Karpas-422 (cell line): ENCODE data around the gene SCGB1D4. TPM values are rescaled to one million over a fixed set of nuclear protein-coding genes. Genes with fewer than 3 reads are reported as not detected.
"Not testable (repeated sequence)": the region's sequence is repeated elsewhere in the genome, so short reads cannot be mapped to it uniquely, and the experiment has no call there.

Experiments used
- DNase-seq: peaks from one replicate; pipeline ENCODE4 v3.0.0-alpha.2; 2015
- H2AFZ ChIP-seq: fragments of 200-600 bp; sonication (generic); 2 replicates; pipeline ENCODE4 v1.6.1; 2014; ENCODE audit warnings: antibody characterized with exemption, low read length, mixed read lengths
- H3K27ac ChIP-seq: fragments of 200-600 bp; sonication (generic); 2 replicates; pipeline ENCODE4 v1.5.1; 2014; ENCODE audit warnings: mild to moderate bottlenecking, low read length, moderate library complexity
- H3K27me3 ChIP-seq: fragments of 200-600 bp; sonication (generic); 2 replicates; pipeline ENCODE4 v1.6.1; 2014; ENCODE audit warnings: low read length, mixed read lengths
- H3K36me3 ChIP-seq: fragments of 200-600 bp; sonication (generic); 2 replicates; pipeline ENCODE4 v1.6.1; 2014; ENCODE audit warnings: low read length, mixed read lengths; ENCODE audit not compliant: insufficient read depth
- H3K4me1 ChIP-seq: fragments of 200-600 bp; sonication (generic); 2 replicates; pipeline ENCODE4 v1.6.1; 2014; ENCODE audit warnings: mild to moderate bottlenecking, low read length, mixed read lengths
- H3K4me2 ChIP-seq: fragments of 200-600 bp; sonication (generic); 2 replicates; pipeline ENCODE4 v1.6.1; 2014; ENCODE audit warnings: low read length, low read depth, mild to moderate bottlenecking; ENCODE audit not compliant: poor library complexity, severe bottlenecking
- H3K4me3 ChIP-seq: fragments of 200-600 bp; sonication (generic); 2 replicates; pipeline ENCODE4 v1.5.1; 2014; ENCODE audit warnings: mild to moderate bottlenecking, antibody characterized with exemption, low read length, mixed read lengths
- H3K79me2 ChIP-seq: fragments of 200-600 bp; sonication (generic); 2 replicates; pipeline ENCODE4 v1.6.1; 2014; ENCODE audit warnings: mild to moderate bottlenecking, low read length, mixed read lengths
- H3K9ac ChIP-seq: fragments of 200-600 bp; sonication (generic); 2 replicates; pipeline ENCODE4 v1.6.0; 2014; ENCODE audit warnings: low read length
- H3K9me2 ChIP-seq: fragments of 200-600 bp; sonication (generic), shearing (Covaris generic); replicated peaks from 2 replicates; pipeline ENCODE4 v1.6.0; 2014; ENCODE audit warnings: mild to moderate bottlenecking, low read length, moderate library complexity; ENCODE audit not compliant: insufficient read depth
- H3K9me3 ChIP-seq: fragments of 300-700, 200-600 bp; sonication (generic); 2 replicates; pipeline ENCODE4 v1.6.1; 2014; ENCODE audit warnings: low read length, mixed read lengths
- H4K20me1 ChIP-seq: fragments of 200-600 bp; sonication (generic); 2 replicates; pipeline ENCODE4 v1.6.1; 2014; ENCODE audit warnings: mild to moderate bottlenecking, antibody characterized with exemption, low read length, low read depth; ENCODE audit not compliant: insufficient read depth
- total RNA-seq: library from RNA; depleted of rRNA; stranded (reverse); fragments of >200 nt; shearing (Covaris generic); gene quantifications from 2 replicates; pipeline ENCODE4 v1.2.3, GENCODE V29; 2014; ENCODE audit warnings: low replicate concordance

SCGB1D4 gene
- total RNA-seq, 1 experiment from 2014 or later, result not detected

GRCh38 chr11:62336949-62337302 is 38.1 kb upstream of the SCGB1D4 start:
- not testable (repeated sequence) for H3K27me3 ChIP-seq, H2AFZ ChIP-seq, H3K9ac ChIP-seq

GRCh38 chr11:62333768-62334167 is 34.9 kb upstream of the SCGB1D4 start:
- Histone ChIP-seq H3K4me3 (no peak overlapping the region), H3K4me2 (no peak overlapping the region), H2AFZ (no peak overlapping the region)

More at GRCh38 chr11:62336949-62337302, 38.1 kb upstream of the SCGB1D4 start:
- not testable (repeated sequence) for H3K4me1 ChIP-seq, H3K27ac ChIP-seq, H3K79me2 ChIP-seq, H3K4me3 ChIP-seq, H3K4me2 ChIP-seq, H4K20me1 ChIP-seq, H3K9me3 ChIP-seq, H3K36me3 ChIP-seq, DNase-seq, H3K9me2 ChIP-seq

GRCh38 chr11:62331264-62331663 is 32.4 kb upstream of the SCGB1D4 start:
- not testable (repeated sequence) for H3K9me2 ChIP-seq, H2AFZ ChIP-seq, H3K9ac ChIP-seq, H3K9me3 ChIP-seq, H3K27ac ChIP-seq, H3K79me2 ChIP-seq, H3K36me3 ChIP-seq, H3K27me3 ChIP-seq, H4K20me1 ChIP-seq, H3K4me2 ChIP-seq, DNase-seq, H3K4me3 ChIP-seq
- H3K4me1 ChIP-seq, result peaks cover 17% of the 10 kb centered on the region

More at GRCh38 chr11:62333768-62334167, 34.9 kb upstream of the SCGB1D4 start:
- H3K27me3 ChIP-seq, result no peaks in the 10 kb centered on the region
- DNase-seq, result no peak
- no peaks in the 10 kb centered on the region for H3K79me2 ChIP-seq
- no peak overlapping the region for H3K9ac ChIP-seq
- no peaks in the 10 kb centered on the region for H3K9me2 ChIP-seq
- H3K27ac ChIP-seq, result no peak overlapping the region
- H3K36me3 ChIP-seq, result no peaks in the 10 kb centered on the region
- no peaks in the 10 kb centered on the region for H3K9me3 ChIP-seq
- H3K4me1 ChIP-seq, result peaks cover 4% of the 10 kb centered on the region; the same call in 1 of the 2 replicates
- H4K20me1 ChIP-seq, result no peaks in the 10 kb centered on the region

GRCh38 chr11:62327541-62327940 is 28.7 kb upstream of the SCGB1D4 start:
- not testable (repeated sequence) for H3K9ac ChIP-seq, H2AFZ ChIP-seq, H3K9me2 ChIP-seq, H4K20me1 ChIP-seq, DNase-seq, H3K79me2 ChIP-seq, H3K9me3 ChIP-seq, H3K27ac ChIP-seq, H3K36me3 ChIP-seq, H3K27me3 ChIP-seq, H3K4me3 ChIP-seq, H3K4me2 ChIP-seq
- peaks cover 29% of the 10 kb centered on the region for H3K4me1 ChIP-seq

- not testable (repeated sequence) for H3K4me3 ChIP-seq, H4K20me1 ChIP-seq, H2AFZ ChIP-seq, H3K36me3 ChIP-seq, H3K79me2 ChIP-seq, H3K27me3 ChIP-seq, H3K9ac ChIP-seq, H3K9me2 ChIP-seq, H3K9me3 ChIP-seq
- peak overlapping the region; percentile 44 for H3K4me2 ChIP-seq
- H3K4me1 ChIP-seq, result peaks cover 29% of the 10 kb centered on the region
- peak; percentile 48 for DNase-seq
- peak overlapping the region; percentile 65; the same call in 1 of the 2 replicates for H3K27ac ChIP-seq
These were observed 27.8 kb upstream of the SCGB1D4 start for GRCh38 chr11:62326719-62327118.

GRCh38 chr11:62325781-62326180 is 26.9 kb upstream of the SCGB1D4 start:
- peaks cover 26% of the 10 kb centered on the region for H3K4me1 ChIP-seq
- H3K27me3 ChIP-seq, H3K4me3 ChIP-seq, DNase-seq, H3K36me3 ChIP-seq, H3K9me2 ChIP-seq, H4K20me1 ChIP-seq, H2AFZ ChIP-seq, H3K9me3 ChIP-seq, H3K79me2 ChIP-seq: not testable (repeated sequence)
- peak overlapping the region; percentile 65; the same call in 1 of the 2 replicates for H3K27ac ChIP-seq
- H3K9ac ChIP-seq, result 0 out of 2 replicates have a peak overlapping the region, but pooled peaks have one; percentile 14
- H3K4me2 ChIP-seq, result peak overlapping the region; percentile 44

- DNase-seq, result peak; percentile 91
- H3K79me2 ChIP-seq, result no peaks in the 10 kb centered on the region
- peak overlapping the region; percentile 11; the same call in 1 of the 2 replicates for H3K27ac ChIP-seq
- H3K9ac ChIP-seq, result no peak overlapping the region
- H2AFZ ChIP-seq, result no peak overlapping the region
- peaks cover 24% of the 10 kb centered on the region for H3K4me1 ChIP-seq
- H3K27me3 ChIP-seq, result no peaks in the 10 kb centered on the region
- no peaks in the 10 kb centered on the region for H3K36me3 ChIP-seq
- no peaks in the 10 kb centered on the region for H3K9me2 ChIP-seq
- no peak overlapping the region for H3K4me3 ChIP-seq
- no peak overlapping the region for H3K4me2 ChIP-seq
- no peaks in the 10 kb centered on the region for H3K9me3 ChIP-seq
- no peaks in the 10 kb centered on the region for H4K20me1 ChIP-seq
These were observed 26.1 kb upstream of the SCGB1D4 start for GRCh38 chr11:62324731-62325556.

- H3K9me3 ChIP-seq, result no peaks in the 10 kb centered on the region
- H3K9ac ChIP-seq, result no peak overlapping the region
- H3K27me3 ChIP-seq, result no peaks in the 10 kb centered on the region
- H4K20me1 ChIP-seq, result no peaks in the 10 kb centered on the region
- no peaks in the 10 kb centered on the region for H3K79me2 ChIP-seq
- no peak overlapping the region for H3K27ac ChIP-seq
- H2AFZ ChIP-seq, result no peak overlapping the region
- no peak overlapping the region for H3K4me3 ChIP-seq
- H3K36me3 ChIP-seq, result no peaks in the 10 kb centered on the region
- peaks cover 24% of the 10 kb centered on the region for H3K4me1 ChIP-seq
- no peak overlapping the region for H3K4me2 ChIP-seq
- H3K9me2 ChIP-seq, result no peaks in the 10 kb centered on the region
- DNase-seq, result no peak
These were observed 23.6 kb upstream of the SCGB1D4 start for GRCh38 chr11:62322524-62322923.
